ENCODE measurements around the gene TMED4. TPM values are rescaled to one million over a fixed set of nuclear protein-coding genes. Genes with fewer than 3 reads are reported as not detected.
"Not testable (repeated sequence)": the region's sequence is repeated elsewhere in the genome, so short reads cannot be mapped to it uniquely, and the experiment has no call there.

The TMED4 gene
- total and polyA plus RNA-seq, 3 donors from 2014 or later = 77.8 to 236 (median 164) TPM

- Histone ChIP-seq H3K9me3 (no peaks in the 10 kb centered on the region), H3K27ac (no peak overlapping the region), H3K36me3 (ENCODE audit: low read depth, missing control alignments) (no peaks in the 10 kb centered on the region), H3K4me3 (no peak overlapping the region), H3K27me3 (no peaks in the 10 kb centered on the region), H3K4me1 (no peaks in the 10 kb centered on the region)
- WGBS, 2 donors = 79 to 81% methylated on average over 13 to 16 of the region's 16 CpGs
- TF ChIP-seq, protein P1, sequence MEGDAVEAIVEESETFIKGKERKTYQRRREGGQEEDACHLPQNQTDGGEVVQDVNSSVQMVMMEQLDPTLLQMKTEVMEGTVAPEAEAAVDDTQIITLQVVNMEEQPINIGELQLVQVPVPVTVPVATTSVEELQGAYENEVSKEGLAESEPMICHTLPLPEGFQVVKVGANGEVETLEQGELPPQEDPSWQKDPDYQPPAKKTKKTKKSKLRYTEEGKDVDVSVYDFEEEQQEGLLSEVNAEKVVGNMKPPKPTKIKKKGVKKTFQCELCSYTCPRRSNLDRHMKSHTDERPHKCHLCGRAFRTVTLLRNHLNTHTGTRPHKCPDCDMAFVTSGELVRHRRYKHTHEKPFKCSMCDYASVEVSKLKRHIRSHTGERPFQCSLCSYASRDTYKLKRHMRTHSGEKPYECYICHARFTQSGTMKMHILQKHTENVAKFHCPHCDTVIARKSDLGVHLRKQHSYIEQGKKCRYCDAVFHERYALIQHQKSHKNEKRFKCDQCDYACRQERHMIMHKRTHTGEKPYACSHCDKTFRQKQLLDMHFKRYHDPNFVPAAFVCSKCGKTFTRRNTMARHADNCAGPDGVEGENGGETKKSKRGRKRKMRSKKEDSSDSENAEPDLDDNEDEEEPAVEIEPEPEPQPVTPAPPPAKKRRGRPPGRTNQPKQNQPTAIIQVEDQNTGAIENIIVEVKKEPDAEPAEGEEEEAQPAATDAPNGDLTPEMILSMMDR (IDR thresholded peaks at IDR 0.05) = no peak
- no peak for TF ChIP-seq POLR2A (IDR thresholded peaks at IDR 0.05)
- no peak for DNase-seq
- intact Hi-C loops (cut with DNase I; ENCODE audit: low total_unique reads) = no loop called here
Observed at GRCh38 chr7:44565795-44566559, 16.1 kb downstream of the TMED4 start.

- intact Hi-C loops (cut with DNase I; ENCODE audit: low total_unique reads) = no loop called here
- no peaks in the 10 kb centered on the region for H3K9me3 ChIP-seq
- no peaks in the 10 kb centered on the region for H3K36me3 ChIP-seq (ENCODE audit: low read depth, missing control alignments)
- DNase-seq = peak; percentile 79
- H3K4me1 ChIP-seq = no peaks in the 10 kb centered on the region
- no peak overlapping the region for H3K4me3 ChIP-seq
- H3K27ac ChIP-seq = no peak overlapping the region
- 65 to 77% methylated on average over 10 to 13 of the region's 13 CpGs for WGBS, 2 donors
- no peaks in the 10 kb centered on the region for H3K27me3 ChIP-seq
- TF ChIP-seq, protein P1 (IDR thresholded peaks at IDR 0.05) = peak; percentile 77 to 97 (median 85)
- TF ChIP-seq POLR2A (IDR thresholded peaks at IDR 0.05) = no peak
Observed at GRCh38 chr7:44565097-44565794, 16.8 kb downstream of the TMED4 start.

- Histone ChIP-seq H3K27me3 (no peaks in the 10 kb centered on the region), H3K4me3 (no peak overlapping the region), H3K27ac (no peak overlapping the region), H3K9me3 (no peaks in the 10 kb centered on the region), H3K36me3 (ENCODE audit: low read depth, missing control alignments) (no peaks in the 10 kb centered on the region), H3K4me1 (no peaks in the 10 kb centered on the region)
- intact Hi-C loops (cut with DNase I; ENCODE audit: low total_unique reads) = no loop called here
- TF ChIP-seq POLR2A (IDR thresholded peaks at IDR 0.05) = no peak
- TF ChIP-seq, protein P1 (IDR thresholded peaks at IDR 0.05) = no peak
- DNase-seq = no peak
- WGBS, 2 donors = 77 to 81% methylated on average over 2 of the region's 2 CpGs
Observed at GRCh38 chr7:44564606-44565005, 17.4 kb downstream of the TMED4 start.

GRCh38 chr7:44563171-44563679 is 18.8 kb downstream of the TMED4 start:
- Histone ChIP-seq H3K4me1 (no peaks in the 10 kb centered on the region), H3K27ac (no peak overlapping the region), H3K36me3 (ENCODE audit: low read depth, missing control alignments) (no peaks in the 10 kb centered on the region), H3K27me3 (no peaks in the 10 kb centered on the region), H3K9me3 (no peaks in the 10 kb centered on the region), H3K4me3 (no peak overlapping the region)
- 81 to 82% methylated on average over 3 of the region's 3 CpGs for WGBS, 2 donors
- DNase-seq = no peak
- no peak for TF ChIP-seq POLR2A (IDR thresholded peaks at IDR 0.05)
- TF ChIP-seq, protein P1 (IDR thresholded peaks at IDR 0.05) = no peak
- intact Hi-C loops (cut with DNase I; ENCODE audit: low total_unique reads) = no loop called here

- H3K9me3 ChIP-seq; H3K4me1 ChIP-seq; H3K36me3 ChIP-seq (ENCODE audit: low read depth, missing control alignments); DNase-seq; H3K4me3 ChIP-seq; H3K27ac ChIP-seq; H3K27me3 ChIP-seq; intact Hi-C loops (cut with DNase I; ENCODE audit: low total_unique reads): not testable (repeated sequence)
- 92 to 94% methylated on average over 8 of the region's 8 CpGs for WGBS, 2 donors
Observed at GRCh38 chr7:44562622-44562962, 19.4 kb downstream of the TMED4 start.
